Pancreas (tissue), 10 donors: ENCODE data around the gene GDE1. TPM values are rescaled to one million over a fixed set of nuclear protein-coding genes. Genes with fewer than 3 reads are reported as not detected.

Experiments used
- ATAC-seq, 4 donors: fragments of 200-7000 bp; cut with Tn5 transposase; one replicate each; pipeline versions ENCODE4 v1.8.0 to v1.9.1; 2020; ENCODE audit warnings: mild to moderate bottlenecking in 4 of 4, moderate library complexity in 4 of 4
- DNase-seq, 6 donors: peaks; one replicate each; pipeline ENCODE4 v3.0.0-alpha.2; 2020
- FAIRE-seq: peaks from 2 replicates; lab custom pipeline; 2012; peaks lifted over from hg19 to GRCh38; lab: Jason Lieb, UNC
- H3K27ac ChIP-seq, 4 donors: fragments of 200-600 bp; sonication (generic); 1 replicate in 3 of 4; 2 replicates in 1 of 4; pipeline versions ENCODE4 v1.5.0 to v1.8.0; 2020
- H3K27me3 ChIP-seq, 4 donors: fragments of 200-600 bp; one replicate each; pipeline ENCODE4 v1.8.0; 2021
- H3K36me3 ChIP-seq, 3 donors: fragments of 200-600 bp; sonication (generic) in 1 of 3; one replicate each; pipeline versions ENCODE4 v1.5.0 to v1.8.0; 2020 to 2021
- H3K4me1 ChIP-seq, 3 donors: fragments of 200-600 bp; one replicate each; pipeline ENCODE4 v1.8.0; 2021
- H3K4me3 ChIP-seq, 4 donors: fragments of 200-600 bp; sonication (generic) in 2 of 4; one replicate each; pipeline versions ENCODE4 v1.5.0 to v1.8.0; 2020 to 2021
- H3K9me3 ChIP-seq, 4 donors: fragments of 200-600 bp; one replicate each; pipeline ENCODE4 v1.8.0; 2021
- CTCF ChIP-seq, 4 donors: fragments of 200-600 bp; sonication (generic) in 3 of 4; IDR thresholded peaks; one replicate each; pipeline versions ENCODE4 v1.5.0 to v1.8.0; 2021; ENCODE audit warnings: antibody characterized with exemption in 4 of 4
- WGBS, 2 donors: extraction: QIAGEN DNeasy Blood & Tissue Kit; methylation state at CpG; one replicate each; pipeline ENCODE4 v1.1.7; 2013; 5-methylcytosine and 5-hydroxymethylcytosine counted together
- intact Hi-C, 3 donors: fragments of 100-400 bp; cut with DNase I; formaldehyde crosslinking; loops; one replicate each; pipeline versions ENCODE4 v1.11.1 to v1.14.2; 2022
- polyA plus RNA-seq, 2 donors: library from polyadenylated mRNA; stranded (reverse); fragments of 200-250 nt; gene quantifications; one replicate each; pipeline ENCODE4 v1.2.3, GENCODE V29; 2013
- total RNA-seq, 6 donors: library from RNA; stranded (reverse); fragmentation: NEBNext Ultra II Directional in 4 of 6; extraction: Animal tissue kit (Norgen Biotek cat#: 25700) in 4 of 6; gene quantifications; one replicate each; pipeline versions ENCODE4 v1.2.1 to v1.2.4, GENCODE V29; 2021 to 2023
- donor health status: healthy with polysubstance abuse.
- donor health status: DM: no; HTN: no; CAD: no; lungs with moderate emphysema.
- donor health status: DM: no; HTN: no; CAD: no.
- donor health status: control.
- donor health status: control.
- donor health status: Bipolar disorder and iron deficiency.
- donor health status: DM: yes; HTN: yes; CAD: no.
- donor health status: DM: no; HTN: no; CAD: no.
- donor health status: DM: no; HTN: no; CAD: no.
- donor health status: DM: yes; HTN: yes; CAD: no.

Gene GDE1
- total and polyA plus RNA-seq, 8 donors: 14.3 to 39.4 (median 27.2) TPM

DNA sequence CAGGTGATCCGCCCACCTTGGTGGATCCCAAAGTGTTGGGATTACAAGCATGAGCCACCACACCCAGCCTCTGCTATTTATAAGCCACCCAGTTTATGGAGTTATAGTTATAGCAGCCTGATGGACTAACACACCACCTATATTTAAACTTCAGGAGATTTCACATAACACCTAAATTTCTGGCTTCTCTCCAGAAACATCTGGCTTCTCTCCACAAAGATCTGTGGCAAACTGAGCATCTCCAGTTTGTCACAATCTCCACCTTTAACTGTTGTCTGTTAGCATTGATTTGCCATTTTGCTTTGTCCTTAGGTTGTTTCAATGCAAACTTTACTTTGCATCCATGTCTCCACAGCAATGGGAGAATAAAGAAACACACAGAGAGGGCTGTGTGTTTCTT lies 39.6 kb downstream of the GDE1 start:
- Histone ChIP-seq H3K27ac (no peak overlapping the region), H3K36me3 (no peaks in the 10 kb centered on the region), H3K9me3 (no peaks in the 10 kb centered on the region), H3K4me3 (no peak overlapping the region), H3K4me1 (no peaks in the 10 kb centered on the region), H3K27me3 (no peaks in the 10 kb centered on the region)
- intact Hi-C loops: no loop called here
- no peak for DNase-seq
- FAIRE-seq: no peak
- TF ChIP-seq CTCF (IDR thresholded peaks at IDR 0.05): no peak
- 78 to 93% methylated on average over 1 of the region's 1 CpG for WGBS, 2 donors
- ATAC-seq: no peak

- Histone ChIP-seq H3K27ac (no peak overlapping the region), H3K9me3 (no peaks in the 10 kb centered on the region), H3K36me3 (no peaks in the 10 kb centered on the region), H3K27me3 (no peaks in the 10 kb centered on the region), H3K4me1 (no peaks in the 10 kb centered on the region), H3K4me3 (no peak overlapping the region)
- ATAC-seq (no peak), DNase-seq (no peak), FAIRE-seq (no peak)
- TF ChIP-seq CTCF (IDR thresholded peaks at IDR 0.05): no peak
- intact Hi-C loops: no loop called here
- WGBS, 2 donors: 83 to 85% methylated on average over 5 of the region's 5 CpGs
These were observed 40.1 kb downstream of the GDE1 start for GRCh38 chr16:19481769-19482168.

- Histone ChIP-seq H3K4me1 (no peaks in the 10 kb centered on the region), H3K27me3 (no peaks in the 10 kb centered on the region)
- no peak for FAIRE-seq
These were observed 40.6 kb downstream of the GDE1 start for GRCh38 chr16:19481296-19481695.

GRCh38 chr16:19479302-19479721 lies 42.6 kb downstream of the GDE1 start:
- no peak overlapping the region for H3K4me3 ChIP-seq
- no peaks in the 10 kb centered on the region for H3K9me3 ChIP-seq
- H3K27ac ChIP-seq: no peak overlapping the region
- ATAC-seq: no peak
- H3K4me1 ChIP-seq: no peaks in the 10 kb centered on the region
- H3K27me3 ChIP-seq: no peaks in the 10 kb centered on the region
- H3K36me3 ChIP-seq: no peaks in the 10 kb centered on the region
- intact Hi-C loops: no loop called here
- no peak for TF ChIP-seq CTCF (IDR thresholded peaks at IDR 0.05)
- 59 to 71% methylated on average over 3 of the region's 3 CpGs for WGBS, 2 donors
- no peak for DNase-seq
- no peak for FAIRE-seq

More at GRCh38 chr16:19481296-19481695, 40.6 kb downstream of the GDE1 start:
- no peak for ATAC-seq
- H3K36me3 ChIP-seq: no peaks in the 10 kb centered on the region
- no peak overlapping the region for H3K27ac ChIP-seq
- TF ChIP-seq CTCF (IDR thresholded peaks at IDR 0.05): no peak
- no peak for DNase-seq
- H3K4me3 ChIP-seq: no peak overlapping the region
- intact Hi-C loops: no loop called here
- H3K9me3 ChIP-seq: no peaks in the 10 kb centered on the region
- 78 to 83% methylated on average over 2 of the region's 2 CpGs for WGBS, 2 donors

DNA sequence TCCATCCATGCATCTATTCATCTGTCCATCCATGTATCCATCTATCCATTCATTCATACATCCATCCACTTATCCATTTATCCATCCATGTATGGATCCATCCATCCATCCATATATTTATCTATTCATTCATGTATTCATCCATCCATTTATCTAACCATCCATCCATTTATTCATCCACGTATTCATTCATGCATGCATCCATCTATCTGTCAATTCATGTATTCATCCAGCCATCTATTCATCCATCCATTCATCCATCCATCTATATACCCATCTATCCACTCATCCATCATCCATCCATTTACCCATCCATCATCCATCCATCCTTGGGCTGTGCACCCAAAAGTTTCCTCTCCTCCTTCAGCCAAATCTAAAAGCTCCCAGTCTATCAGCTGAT lies 43.4 kb downstream of the GDE1 start:
- Histone ChIP-seq H3K4me3 (no peak overlapping the region), H3K4me1 (no peaks in the 10 kb centered on the region), H3K9me3 (no peaks in the 10 kb centered on the region), H3K27ac (no peak overlapping the region), H3K27me3 (no peaks in the 10 kb centered on the region), H3K36me3 (no peaks in the 10 kb centered on the region)
- WGBS, 2 donors: 54 to 74% methylated on average over 1 of the region's 1 CpG
- FAIRE-seq (no peak), DNase-seq (no peak), ATAC-seq (no peak)
- intact Hi-C loops: no loop called here
- no peak for TF ChIP-seq CTCF (IDR thresholded peaks at IDR 0.05)
